IMR-90 (cell line): ENCODE data around the gene NOL8.

Source experiments
- CEBPB ChIP-seq: IDR thresholded peaks from 2 replicates; pipeline ENCODE4 v1.6.1; 2012; ENCODE audit warnings: low read depth, low read length, improper control_type of control experiment
- RFX5 ChIP-seq: IDR thresholded peaks from 2 replicates; pipeline ENCODE4 v1.8.0; 2012; ENCODE audit warnings: low read depth, mild to moderate bottlenecking, low read length, moderate library complexity
- TF ChIP-seq, protein P1 (sequence below): fragments of 150-350 bp; IDR thresholded peaks from 2 replicates; pipeline ENCODE4 v1.6.1; 2017; ENCODE audit warnings: mild to moderate bottlenecking, antibody characterized with exemption, low read length, low read depth
- TF ChIP-seq, protein P2 (sequence below): conservative IDR thresholded peaks from 2 replicates; pipeline ENCODE4 v1.5.1; 2012; ENCODE audit warnings: mild to moderate bottlenecking, low read depth, low read length, improper control_type of control experiment

DNA sequence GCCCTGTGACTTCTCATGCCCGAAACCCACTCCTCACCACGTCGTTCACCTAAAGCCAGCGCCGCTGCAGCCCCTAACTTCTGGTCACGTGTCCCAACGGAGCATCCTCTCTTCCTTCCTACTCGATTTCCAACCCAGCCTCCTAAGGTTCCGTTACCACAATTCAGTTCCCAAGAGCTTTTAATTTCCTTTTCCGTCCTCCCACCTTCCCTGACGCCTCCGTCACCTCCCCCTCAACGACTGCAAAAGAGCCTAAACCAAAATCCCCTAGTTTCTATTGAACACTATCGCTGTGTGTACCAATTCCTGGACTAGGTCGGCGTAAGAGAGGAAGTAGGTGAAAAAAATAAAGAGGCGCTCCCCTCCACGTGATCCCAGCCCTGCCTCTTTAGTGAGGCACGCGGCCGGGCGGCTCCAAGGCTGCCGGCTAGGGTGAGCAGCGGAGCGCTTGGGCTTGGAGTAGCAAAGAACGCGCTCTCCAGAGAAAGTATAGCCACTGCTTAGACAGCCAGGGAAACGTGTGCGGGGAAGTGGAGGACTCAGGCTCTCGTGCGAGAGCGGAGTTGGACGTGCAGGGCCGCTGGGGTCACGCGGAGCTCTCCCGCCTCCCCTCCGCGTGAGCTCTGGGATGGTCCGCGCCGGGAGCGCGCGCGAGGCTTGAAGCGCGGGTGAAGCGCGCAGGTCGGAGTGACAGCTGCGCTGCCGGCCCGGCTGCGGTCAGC is at the start of gene NOL8, which contains the start of gene CENPP:
- TF ChIP-seq CEBPB (no peak), RFX5 (no peak)
- TF ChIP-seq, protein P1, sequence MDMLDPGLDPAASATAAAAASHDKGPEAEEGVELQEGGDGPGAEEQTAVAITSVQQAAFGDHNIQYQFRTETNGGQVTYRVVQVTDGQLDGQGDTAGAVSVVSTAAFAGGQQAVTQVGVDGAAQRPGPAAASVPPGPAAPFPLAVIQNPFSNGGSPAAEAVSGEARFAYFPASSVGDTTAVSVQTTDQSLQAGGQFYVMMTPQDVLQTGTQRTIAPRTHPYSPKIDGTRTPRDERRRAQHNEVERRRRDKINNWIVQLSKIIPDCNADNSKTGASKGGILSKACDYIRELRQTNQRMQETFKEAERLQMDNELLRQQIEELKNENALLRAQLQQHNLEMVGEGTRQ: peak; percentile 93
- TF ChIP-seq, protein P2, sequence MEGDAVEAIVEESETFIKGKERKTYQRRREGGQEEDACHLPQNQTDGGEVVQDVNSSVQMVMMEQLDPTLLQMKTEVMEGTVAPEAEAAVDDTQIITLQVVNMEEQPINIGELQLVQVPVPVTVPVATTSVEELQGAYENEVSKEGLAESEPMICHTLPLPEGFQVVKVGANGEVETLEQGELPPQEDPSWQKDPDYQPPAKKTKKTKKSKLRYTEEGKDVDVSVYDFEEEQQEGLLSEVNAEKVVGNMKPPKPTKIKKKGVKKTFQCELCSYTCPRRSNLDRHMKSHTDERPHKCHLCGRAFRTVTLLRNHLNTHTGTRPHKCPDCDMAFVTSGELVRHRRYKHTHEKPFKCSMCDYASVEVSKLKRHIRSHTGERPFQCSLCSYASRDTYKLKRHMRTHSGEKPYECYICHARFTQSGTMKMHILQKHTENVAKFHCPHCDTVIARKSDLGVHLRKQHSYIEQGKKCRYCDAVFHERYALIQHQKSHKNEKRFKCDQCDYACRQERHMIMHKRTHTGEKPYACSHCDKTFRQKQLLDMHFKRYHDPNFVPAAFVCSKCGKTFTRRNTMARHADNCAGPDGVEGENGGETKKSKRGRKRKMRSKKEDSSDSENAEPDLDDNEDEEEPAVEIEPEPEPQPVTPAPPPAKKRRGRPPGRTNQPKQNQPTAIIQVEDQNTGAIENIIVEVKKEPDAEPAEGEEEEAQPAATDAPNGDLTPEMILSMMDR: no peak
